IPS-15b (cell line): Measurements from ENCODE around the gene PRDM11.

ENCODE experiments used
- H3K27me3 ChIP-seq: one replicate; pipeline ENCODE4 v1.6.1; 2013; ENCODE audit warnings: low read length; ENCODE audit not compliant: control insufficient read depth, insufficient read depth
- H3K36me3 ChIP-seq: one replicate; pipeline ENCODE4 v1.6.1; 2013; ENCODE audit warnings: low read length; ENCODE audit not compliant: control insufficient read depth, insufficient read depth
- H3K4me1 ChIP-seq: one replicate; pipeline ENCODE4 v1.6.1; 2013; ENCODE audit warnings: mild to moderate bottlenecking, low read length; ENCODE audit not compliant: control insufficient read depth, insufficient read depth
- H3K4me3 ChIP-seq: one replicate; pipeline ENCODE4 v1.5.1; 2013; ENCODE audit warnings: low read depth, low read length
- H3K9ac ChIP-seq: one replicate; pipeline ENCODE4 v1.6.1; 2013; ENCODE audit warnings: low read depth, mild to moderate bottlenecking, low read length
- H3K9me3 ChIP-seq: one replicate; pipeline ENCODE4 v1.6.1; 2013; ENCODE audit warnings: mild to moderate bottlenecking, low read length; ENCODE audit not compliant: control insufficient read depth, insufficient read depth

PRDM11 gene

GRCh38 chr11:45182902-45183301, 36.5 kb downstream of the PRDM11 start:
- no peak overlapping the region for H3K4me3 ChIP-seq
- peaks cover 4% of the 10 kb centered on the region for H3K4me1 ChIP-seq
- H3K9me3 ChIP-seq = no peaks in the 10 kb centered on the region
- peaks cover 4% of the 10 kb centered on the region for H3K36me3 ChIP-seq
- peaks cover 13% of the 10 kb centered on the region for H3K27me3 ChIP-seq
- H3K9ac ChIP-seq = no peak overlapping the region

DNA sequence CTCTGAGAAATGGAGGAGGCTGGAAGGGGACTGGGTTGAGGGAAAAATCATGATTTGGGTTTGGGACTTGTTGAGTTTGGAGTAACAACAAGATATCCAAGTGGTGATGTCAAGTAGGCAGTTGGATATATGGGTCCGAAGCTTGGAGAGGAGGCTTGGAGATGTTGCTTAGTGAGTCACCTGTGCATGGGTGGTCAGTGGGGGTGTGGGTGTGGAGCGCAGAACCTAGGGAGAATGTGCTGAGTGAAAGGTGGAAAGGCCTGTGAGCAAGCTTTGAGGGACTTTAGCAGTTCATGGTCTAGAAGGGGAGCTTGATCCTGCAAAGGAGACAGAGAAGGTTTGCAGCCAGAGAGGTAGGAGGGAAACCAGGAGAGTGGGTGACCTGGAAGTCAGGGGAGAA, 38.2 kb downstream of the PRDM11 start:
- Histone ChIP-seq H3K4me1 (peaks cover 4% of the 10 kb centered on the region), H3K9ac (no peak overlapping the region), H3K4me3 (no peak overlapping the region), H3K27me3 (peaks cover 3% of the 10 kb centered on the region), H3K9me3 (no peaks in the 10 kb centered on the region), H3K36me3 (peaks cover 4% of the 10 kb centered on the region)

GRCh38 chr11:45185228-45185729, 38.8 kb downstream of the PRDM11 start:
- Histone ChIP-seq H3K9me3 (no peaks in the 10 kb centered on the region), H3K36me3 (peaks cover 4% of the 10 kb centered on the region), H3K27me3 (no peaks in the 10 kb centered on the region), H3K4me3 (no peak overlapping the region), H3K9ac (no peak overlapping the region), H3K4me1 (peaks cover 4% of the 10 kb centered on the region)

GRCh38 chr11:45187375-45187774, 40.9 kb downstream of the PRDM11 start:
- Histone ChIP-seq H3K4me1 (no peaks in the 10 kb centered on the region), H3K9me3 (no peaks in the 10 kb centered on the region), H3K36me3 (peaks cover 4% of the 10 kb centered on the region), H3K9ac (no peak overlapping the region), H3K4me3 (no peak overlapping the region), H3K27me3 (no peaks in the 10 kb centered on the region)

DNA sequence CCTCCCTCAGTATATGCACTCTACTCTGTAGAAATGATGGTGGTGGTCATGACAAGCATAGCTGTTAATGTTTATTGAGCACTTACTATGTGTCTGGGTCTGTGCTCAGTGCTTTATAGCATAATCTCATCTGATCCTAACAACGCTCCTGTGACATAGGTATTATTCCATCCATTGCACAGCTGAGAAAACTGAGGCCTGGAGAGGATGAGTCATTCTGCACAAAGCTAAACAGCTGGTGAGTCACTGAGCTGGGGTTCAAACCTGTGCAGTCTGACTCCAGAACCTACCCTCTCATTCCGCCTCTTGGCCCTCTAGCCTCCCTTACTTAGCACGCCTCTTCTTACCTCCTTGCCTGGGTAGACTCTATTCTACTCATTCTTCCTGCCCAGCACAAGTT, 41.7 kb downstream of the PRDM11 start:
- H3K27me3 ChIP-seq = no peaks in the 10 kb centered on the region
- no peak overlapping the region for H3K4me3 ChIP-seq
- no peaks in the 10 kb centered on the region for H3K9me3 ChIP-seq
- no peaks in the 10 kb centered on the region for H3K4me1 ChIP-seq
- peaks cover 2% of the 10 kb centered on the region for H3K36me3 ChIP-seq
- no peak overlapping the region for H3K9ac ChIP-seq

DNA sequence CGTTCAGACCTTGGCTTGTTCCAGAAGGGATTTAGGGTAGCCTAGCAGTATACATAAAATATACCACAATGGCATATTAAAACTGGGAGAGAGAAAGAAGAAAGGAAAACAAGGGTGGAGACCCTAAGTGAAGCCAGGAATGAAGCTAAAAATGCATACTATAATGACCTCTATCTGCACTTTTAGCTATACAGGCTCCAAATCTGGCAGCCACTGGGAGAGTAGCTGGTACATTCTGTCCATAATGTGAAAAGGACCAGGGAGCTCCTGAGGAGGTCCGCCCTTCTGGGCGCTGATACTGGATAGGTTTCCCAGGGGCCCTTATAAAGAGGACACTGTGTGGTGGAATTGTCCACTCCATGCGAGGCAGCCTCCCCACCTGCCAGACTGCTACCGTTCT, 42.8 kb downstream of the PRDM11 start:
- Histone ChIP-seq H3K36me3 (no peaks in the 10 kb centered on the region), H3K27me3 (no peaks in the 10 kb centered on the region), H3K9ac (no peak overlapping the region), H3K4me3 (no peak overlapping the region), H3K4me1 (no peaks in the 10 kb centered on the region), H3K9me3 (no peaks in the 10 kb centered on the region)

DNA sequence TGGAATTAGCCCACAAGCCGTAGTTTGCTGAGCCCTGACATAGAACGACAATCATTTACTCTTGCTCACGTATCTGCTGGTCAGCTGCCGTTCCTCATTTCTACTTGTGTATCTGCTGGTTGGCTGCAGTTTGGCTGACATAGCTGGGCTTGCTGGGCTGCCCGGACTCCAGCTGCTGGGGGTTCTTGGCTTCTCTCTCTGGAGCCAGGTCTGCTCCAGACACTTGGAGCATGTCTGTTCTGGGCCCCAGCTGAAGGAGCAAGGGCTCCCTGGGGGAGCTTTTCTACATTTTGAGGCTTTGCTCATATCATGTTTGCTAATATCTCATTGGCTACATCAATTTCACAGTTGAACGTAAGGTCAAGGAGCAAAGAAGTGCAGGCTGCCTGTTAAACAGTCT, 47.3 kb downstream of the PRDM11 start:
- Histone ChIP-seq H3K27me3 (no peaks in the 10 kb centered on the region), H3K36me3 (no peaks in the 10 kb centered on the region), H3K9ac (no peak overlapping the region), H3K9me3 (no peaks in the 10 kb centered on the region), H3K4me3 (no peak overlapping the region), H3K4me1 (no peaks in the 10 kb centered on the region)

- H3K9ac ChIP-seq = no peak overlapping the region
- H3K4me3 ChIP-seq = no peak overlapping the region
- H3K9me3 ChIP-seq = no peaks in the 10 kb centered on the region
- peaks cover 4% of the 10 kb centered on the region for H3K4me1 ChIP-seq
- H3K27me3 ChIP-seq = no peaks in the 10 kb centered on the region
- H3K36me3 ChIP-seq = peaks cover 2% of the 10 kb centered on the region
These were observed 58.3 kb downstream of the PRDM11 start for GRCh38 chr11:45204761-45205160.

DNA sequence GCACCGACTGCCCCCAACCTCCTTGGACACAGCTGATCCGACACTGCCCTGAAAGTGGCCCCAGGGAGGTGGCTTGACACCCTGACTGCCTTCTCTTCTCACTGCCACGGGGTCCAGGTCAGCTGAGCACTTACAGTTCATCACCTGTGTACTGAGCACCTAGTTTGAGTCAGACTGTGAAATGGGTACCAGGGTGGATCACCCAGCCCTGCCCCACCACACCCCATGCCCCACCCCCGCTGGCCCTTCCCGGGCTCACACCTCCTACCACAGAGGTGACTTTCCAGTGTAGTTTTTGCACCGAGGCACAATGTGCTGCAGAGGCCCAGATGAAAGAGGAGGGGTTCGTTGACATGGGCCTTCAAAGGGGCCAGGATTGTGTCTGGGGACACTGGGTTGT, 59.5 kb downstream of the PRDM11 start:
- Histone ChIP-seq H3K4me1 (peaks cover 8% of the 10 kb centered on the region), H3K9ac (no peak overlapping the region), H3K4me3 (no peak overlapping the region), H3K9me3 (no peaks in the 10 kb centered on the region), H3K36me3 (peaks cover 2% of the 10 kb centered on the region), H3K27me3 (no peaks in the 10 kb centered on the region)

GRCh38 chr11:45208135-45208534, 61.7 kb downstream of the PRDM11 start:
- Histone ChIP-seq H3K4me3 (no peak overlapping the region), H3K4me1 (peaks cover 8% of the 10 kb centered on the region), H3K36me3 (peaks cover 2% of the 10 kb centered on the region), H3K9ac (no peak overlapping the region), H3K27me3 (no peaks in the 10 kb centered on the region), H3K9me3 (no peaks in the 10 kb centered on the region)

GRCh38 chr11:45209000-45209879, 62.8 kb downstream of the PRDM11 start:
- Histone ChIP-seq H3K9ac (no peak overlapping the region), H3K36me3 (peaks cover 1% of the 10 kb centered on the region), H3K9me3 (no peaks in the 10 kb centered on the region), H3K4me3 (no peak overlapping the region), H3K27me3 (no peaks in the 10 kb centered on the region), H3K4me1 (peaks cover 8% of the 10 kb centered on the region)
